B cell (primary cell): Measurements from ENCODE around the gene RNF25. TPM values are rescaled to one million over a fixed set of nuclear protein-coding genes. Genes with fewer than 3 reads are reported as not detected.

ENCODE experiments used
- ATAC-seq: fragments of 200-7000 bp; cut with Tn5 transposase; one replicate; pipeline ENCODE4 v1.10.0; 2021; ENCODE audit warnings: low read depth, mild to moderate bottlenecking, moderate number of reproducible peaks, moderate library complexity
- CTCF ChIA-PET: fragments of 350-600 bp; sonication (Branson Sonifier 250); formaldehyde crosslinking; loops from one replicate; lab custom pipeline; 2021; ENCODE audit warnings: antibody characterized with exemption, inconsistent platforms; lab: Charles Lee
- POLR2A ChIA-PET: fragments of 350-600 bp; sonication (Branson Sonifier 250); formaldehyde crosslinking; loops from one replicate; lab custom pipeline; 2021; ENCODE audit warnings: antibody characterized with exemption; lab: Charles Lee
- DNase-seq: peaks from one replicate; pipeline ENCODE4 v3.0.0; 2013
- H2AFZ ChIP-seq: 2 replicates; pipeline ENCODE4 v1.6.1; 2012; ENCODE audit warnings: mild to moderate bottlenecking, low read depth, low read length; ENCODE audit not compliant: insufficient read depth, poor library complexity, severe bottlenecking
- H3K27ac ChIP-seq, 2 donors: 1 replicate in 1 of 2; 2 replicates in 1 of 2; pipeline ENCODE4 v1.5.1; 2012 to 2013; ENCODE audit warnings: low read length in 2 of 2, mild to moderate bottlenecking in 2 of 2, moderate library complexity in 1 of 2
- H3K27me3 ChIP-seq, 4 experiments: fragments of 200-600 bp in 1 of 4; sonication (generic) in 1 of 4; replicated peaks in 1 of 4; 1 replicate in 2 of 4; 2 replicates in 2 of 4; pipeline versions ENCODE4 v1.6.1 to v1.7.0; 2013 to 2016; ENCODE audit warnings: low read length in 3 of 4, mild to moderate bottlenecking in 2 of 4, mixed read lengths in 1 of 4, moderate library complexity in 1 of 4; ENCODE audit not compliant: insufficient read depth in 4 of 4, control insufficient read depth in 3 of 4; ENCODE audit errors: control extremely low read depth in 1 of 4
- H3K36me3 ChIP-seq, 2 experiments: replicated peaks in 1 of 2; 1 replicate in 1 of 2; 2 replicates in 1 of 2; pipeline versions ENCODE4 v1.6.1 to v1.7.1; 2013; ENCODE audit warnings: low read length in 1 of 2; ENCODE audit not compliant: insufficient read depth in 2 of 2, control insufficient read depth in 1 of 2; ENCODE audit errors: control extremely low read depth in 1 of 2, extremely low read depth in 1 of 2
- H3K4me1 ChIP-seq, 2 donors: fragments of 200-600 bp in 1 of 2; sonication (generic) in 1 of 2; 1 replicate in 1 of 2; 2 replicates in 1 of 2; pipeline versions ENCODE4 v1.5.1 to v1.6.1; 2013 to 2017; ENCODE audit warnings: low read length in 2 of 2; ENCODE audit not compliant: control insufficient read depth in 2 of 2, insufficient read depth in 2 of 2
- H3K4me2 ChIP-seq: replicated peaks from 2 replicates; pipeline ENCODE3; 2012; ENCODE audit warnings: mild to moderate bottlenecking, low read depth, low read length; ENCODE audit not compliant: poor library complexity, severe bottlenecking
- H3K4me3 ChIP-seq, 5 experiments: fragments of 200-600 bp in 1 of 5; sonication (generic) in 1 of 5; 1 replicate in 3 of 5; 2 replicates in 2 of 5; pipeline versions ENCODE4 v1.5.1 to v1.7.0; 2011 to 2016; ENCODE audit warnings: low read length in 4 of 5, mild to moderate bottlenecking in 4 of 5, low read depth in 2 of 5, control low read depth in 1 of 5, moderate library complexity in 1 of 5; ENCODE audit not compliant: insufficient read depth in 1 of 5; ENCODE audit errors: control extremely low read depth in 1 of 5, extremely low read depth in 1 of 5
- H3K79me2 ChIP-seq: fragments of 200-600 bp; sonication (generic); one replicate; pipeline ENCODE4 v1.6.0; 2016; ENCODE audit warnings: low read length; ENCODE audit not compliant: control insufficient read depth, insufficient read depth
- H3K9ac ChIP-seq: fragments of 200-600 bp; sonication (generic); 2 replicates; pipeline ENCODE4 v1.6.1; 2017; ENCODE audit warnings: mild to moderate bottlenecking, low read length, moderate library complexity
- H3K9me3 ChIP-seq, 3 donors: one replicate each; pipeline versions ENCODE4 v1.6.1 to v1.7.1; 2013; ENCODE audit warnings: low read length in 2 of 3; ENCODE audit not compliant: control insufficient read depth in 2 of 3, insufficient read depth in 1 of 3; ENCODE audit errors: control extremely low read depth in 1 of 3
- H4K20me1 ChIP-seq: 2 replicates; pipeline ENCODE4 v1.6.0; 2012; ENCODE audit warnings: mild to moderate bottlenecking, low read length; ENCODE audit not compliant: insufficient read depth, control insufficient read depth, poor library complexity, severe bottlenecking
- H3K27ac Mint-ChIP-seq: one replicate; pipeline ENCODE4 v1.8.0; 2021; ENCODE audit warnings: mixed read lengths
- H3K27me3 Mint-ChIP-seq: one replicate; pipeline ENCODE4 v1.8.0; 2021; ENCODE audit warnings: mixed read lengths
- H3K4me1 Mint-ChIP-seq: one replicate; pipeline ENCODE4 v1.8.0; 2021; ENCODE audit warnings: mixed read lengths
- H3K4me3 Mint-ChIP-seq: one replicate; pipeline ENCODE4 v1.8.0; 2021; ENCODE audit warnings: mixed read lengths
- H3K9me3 Mint-ChIP-seq: one replicate; pipeline ENCODE4 v1.8.0; 2022; ENCODE audit warnings: mixed read lengths; ENCODE audit not compliant: insufficient read depth
- CTCF ChIP-seq: fragments of 200-600 bp; IDR thresholded peaks from one replicate; pipeline ENCODE4 v1.8.0; 2022; ENCODE audit warnings: antibody characterized with exemption, mild to moderate bottlenecking
- EZH2 ChIP-seq: IDR thresholded peaks from 2 replicates; pipeline ENCODE4 v1.6.1; 2012; ENCODE audit warnings: borderline replicate concordance, low read depth, mild to moderate bottlenecking, moderate library complexity, low read length; ENCODE audit not compliant: insufficient read depth, poor library complexity, severe bottlenecking
- WGBS: methylation state at CpG from one replicate; pipeline ENCODE4 v1.1.5; 2013; ENCODE audit warnings: missing lambda C conversion rate; ENCODE audit not compliant: insufficient coverage; 5-methylcytosine and 5-hydroxymethylcytosine counted together
- intact Hi-C: fragments of 100-400 bp; cut with micrococcal nuclease; formaldehyde crosslinking; loops from one replicate; pipeline ENCODE4 v1.10.0; 2022
- polyA plus RNA-seq: library from polyadenylated mRNA; depleted of rRNA; stranded (reverse); fragments of >200 nt; gene quantifications from 2 replicates; pipeline ENCODE4 v1.2.3, GENCODE V29; 2012
- total RNA-seq, 2 donors: library from RNA; stranded (reverse); fragments of 120-200 nt in 1 of 2; gene quantifications; 1 replicate in 1 of 2; 2 replicates in 1 of 2; pipeline versions ENCODE4 v1.2.3 to v1.2.4, GENCODE V29; 2013 to 2022

Gene RNF25
- total and polyA plus RNA-seq, 2 donors (not counting 1 experiment from before 2014, with no cell fraction given): 31.7 to 35.6 TPM

GRCh38 chr2:218631837-218632236 lies 40.0 kb downstream of the RNF25 start:
- no peaks in the 10 kb centered on the region for H3K4me1 Mint-ChIP-seq
- no peak overlapping the region for H3K27ac Mint-ChIP-seq
- WGBS: 91% methylated on average over 1 of the region's 4 CpGs
- no peaks in the 10 kb centered on the region for H3K4me1 ChIP-seq
- intact Hi-C loops: no loop called here
- no peak overlapping the region for H3K4me2 ChIP-seq
- peaks cover 0 to 37% of the 10 kb centered on the region in 2 experiments for H3K36me3 ChIP-seq
- no peak overlapping the region for H3K4me3 Mint-ChIP-seq
- ATAC-seq: no peak
- H2AFZ ChIP-seq: no peak overlapping the region
- H3K27ac ChIP-seq: no peak overlapping the region
- no peaks in the 10 kb centered on the region for H3K27me3 Mint-ChIP-seq
- no peaks in the 10 kb centered on the region for H4K20me1 ChIP-seq
- no peak overlapping the region for H3K4me3 ChIP-seq
- no peak for TF ChIP-seq CTCF
- TF ChIP-seq EZH2: no peak
- H3K27me3 ChIP-seq: no peaks in the 10 kb centered on the region
- ChIA-PET CTCF (no interaction called here), POLR2A (interaction anchor here (0.6 kb wide), 1 partner anchor 8 kb away, joined by 4 read pairs; no protein-coding TSS in a partner anchor)
- H3K9ac ChIP-seq: no peak overlapping the region
- DNase-seq: no peak
- no peaks in the 10 kb centered on the region for H3K79me2 ChIP-seq
- no peaks in the 10 kb centered on the region for H3K9me3 ChIP-seq
- no peaks in the 10 kb centered on the region for H3K9me3 Mint-ChIP-seq

GRCh38 chr2:218627939-218628338 lies 43.9 kb downstream of the RNF25 start:
- TF ChIP-seq CTCF: no peak
- no peak for TF ChIP-seq EZH2
- Mint-ChIP-seq H3K4me1 (peaks cover 4% of the 10 kb centered on the region), H3K27me3 (no peaks in the 10 kb centered on the region), H3K4me3 (no peak overlapping the region), H3K27ac (no peak overlapping the region), H3K9me3 (no peaks in the 10 kb centered on the region)
- H2AFZ ChIP-seq: no peak overlapping the region
- no peak for ATAC-seq
- ChIA-PET POLR2A (no interaction called here), CTCF (no interaction called here)
- peaks cover 0 to 3% of the 10 kb centered on the region in 2 donors for H3K4me1 ChIP-seq
- no peaks in the 10 kb centered on the region for H3K79me2 ChIP-seq
- no peak overlapping the region for H3K4me3 ChIP-seq
- DNase-seq: no peak
- intact Hi-C loops: no loop called here
- H3K9ac ChIP-seq: no peak overlapping the region
- H3K4me2 ChIP-seq: no peak overlapping the region
- H3K27ac ChIP-seq: no peak overlapping the region
- no peaks in the 10 kb centered on the region for H4K20me1 ChIP-seq
- H3K27me3 ChIP-seq: no peaks in the 10 kb centered on the region
- no peaks in the 10 kb centered on the region for H3K9me3 ChIP-seq
- 100% methylated on average over 1 of the region's 4 CpGs for WGBS
- peaks cover 0 to 1% of the 10 kb centered on the region in 2 experiments for H3K36me3 ChIP-seq
